AG04450 (cell line): ENCODE data around the gene COMMD3. TPM values are rescaled to one million over a fixed set of nuclear protein-coding genes. Genes with fewer than 3 reads are reported as not detected.

Experiments
- CTCF ChIA-PET: fragments of 300-600, 350-600 bp; formaldehyde crosslinking; extraction: SDS; loops from one replicate; lab custom pipeline; 2022; ENCODE audit warnings: antibody characterized with exemption, inconsistent platforms; lab: Charles Lee
- POLR2A ChIA-PET: fragments of 350-600 bp; formaldehyde crosslinking; extraction: SDS; loops from one replicate; lab custom pipeline; 2021; ENCODE audit warnings: antibody characterized with exemption, inconsistent platforms; lab: Yijun Ruan, JAX
- DNase-seq: peaks from one replicate; pipeline ENCODE4 v3.0.0-alpha.2; 2011; ENCODE audit warnings: low read depth, low spot score
- H3K27ac ChIP-seq: one replicate; pipeline ENCODE4 v1.5.1; 2012; ENCODE audit warnings: low read depth, low read length, control low read depth
- H3K27me3 ChIP-seq: one replicate; pipeline ENCODE4 v1.6.0; 2012; ENCODE audit warnings: low read length; ENCODE audit not compliant: control insufficient read depth, insufficient read depth
- H3K4me3 ChIP-seq: 2 replicates; pipeline ENCODE4 v1.5.1; 2011; ENCODE audit warnings: mild to moderate bottlenecking, low read depth, low read length, control low read depth
- H3K9me3 ChIP-seq: 2 replicates; pipeline ENCODE4 v1.5.1; 2012; ENCODE audit warnings: low read length; ENCODE audit not compliant: control insufficient read depth, insufficient read depth
- CTCF ChIP-seq: IDR thresholded peaks from 2 replicates; pipeline ENCODE4 v1.5.1; 2011; ENCODE audit warnings: low read depth, low read length, control low read depth, inconsistent platforms
- polyA plus RNA-seq: library from polyadenylated mRNA; depleted of rRNA; stranded (reverse); fragments of >200 nt; gene quantifications from 2 replicates; pipeline ENCODE4 v1.2.3, GENCODE V29; 2011

Gene COMMD3
- polyA plus RNA-seq, 1 experiment, result 64.7 TPM

- Histone ChIP-seq H3K9me3 (no peaks in the 10 kb centered on the region), H3K27ac (peak overlapping the region; percentile 53), H3K4me3 (peak overlapping the region; percentile 64), H3K27me3 (peaks cover 17% of the 10 kb centered on the region)
- ChIA-PET CTCF (interaction anchor here (0.7 to 0.9 kb wide), 3 partner anchors 12 to 663 kb away, joined by 3 read pairs; no protein-coding TSS in a partner anchor), POLR2A (interaction anchor here (1.3 kb wide), 1 partner anchor 14 kb away, joined by 4 read pairs; no protein-coding TSS in a partner anchor)
- no peak for TF ChIP-seq CTCF
- no peak for DNase-seq
Measured at GRCh38 chr10:22326145-22326702, 10.0 kb downstream of the COMMD3 start.

- TF ChIP-seq CTCF, result no peak
- Histone ChIP-seq H3K27ac (no peak overlapping the region), H3K9me3 (peaks cover 5% of the 10 kb centered on the region), H3K27me3 (peaks cover 5% of the 10 kb centered on the region), H3K4me3 (no peak overlapping the region)
- ChIA-PET POLR2A (no interaction called here), CTCF (no interaction called here)
- DNase-seq, result no peak
Measured at GRCh38 chr10:22329150-22329549, 13.0 kb downstream of the COMMD3 start.

GRCh38 chr10:22332116-22332692 lies 16.0 kb downstream of the COMMD3 start:
- no peak overlapping the region for H3K27ac ChIP-seq
- CTCF ChIA-PET, result no interaction called here
- peaks cover 24% of the 10 kb centered on the region for H3K9me3 ChIP-seq
- TF ChIP-seq CTCF, result no peak
- POLR2A ChIA-PET, result no interaction called here
- no peak overlapping the region for H3K4me3 ChIP-seq
- no peak for DNase-seq
- peaks cover 35% of the 10 kb centered on the region for H3K27me3 ChIP-seq

- POLR2A ChIA-PET, result no interaction called here
- Histone ChIP-seq H3K27ac (no peak overlapping the region), H3K27me3 (peaks cover 44% of the 10 kb centered on the region), H3K4me3 (no peak overlapping the region), H3K9me3 (peaks cover 24% of the 10 kb centered on the region)
- no peak for DNase-seq
- CTCF ChIA-PET, result no interaction called here
- TF ChIP-seq CTCF, result no peak
Measured at GRCh38 chr10:22333167-22333974, 17.2 kb downstream of the COMMD3 start.

GRCh38 chr10:22333975-22334282 lies 17.7 kb downstream of the COMMD3 start:
- Histone ChIP-seq H3K27ac (no peak overlapping the region), H3K4me3 (no peak overlapping the region), H3K9me3 (peaks cover 24% of the 10 kb centered on the region), H3K27me3 (peaks cover 50% of the 10 kb centered on the region)
- CTCF ChIA-PET, result no interaction called here
- DNase-seq, result no peak
- TF ChIP-seq CTCF, result no peak
- POLR2A ChIA-PET, result no interaction called here
